OCI-LY1 (cell line): ENCODE data around the gene STARD5.

ENCODE experiments used
- EZH2 ChIP-seq: fragments of 200-600 bp; sonication (generic), shearing (Covaris generic); IDR thresholded peaks from 2 replicates; pipeline ENCODE4 v1.8.0; 2017; ENCODE audit warnings: borderline replicate concordance, mixed run types, mild to moderate bottlenecking, antibody characterized with exemption, low read length, moderate library complexity, mixed read lengths
- TF ChIP-seq, protein P1 (sequence below): fragments of 200-600 bp; sonication (generic), shearing (Covaris generic); IDR thresholded peaks from 2 replicates; pipeline ENCODE4 v1.5.1; 2017; ENCODE audit warnings: mild to moderate bottlenecking, antibody characterized with exemption, low read length, moderate library complexity, mixed read lengths

DNA sequence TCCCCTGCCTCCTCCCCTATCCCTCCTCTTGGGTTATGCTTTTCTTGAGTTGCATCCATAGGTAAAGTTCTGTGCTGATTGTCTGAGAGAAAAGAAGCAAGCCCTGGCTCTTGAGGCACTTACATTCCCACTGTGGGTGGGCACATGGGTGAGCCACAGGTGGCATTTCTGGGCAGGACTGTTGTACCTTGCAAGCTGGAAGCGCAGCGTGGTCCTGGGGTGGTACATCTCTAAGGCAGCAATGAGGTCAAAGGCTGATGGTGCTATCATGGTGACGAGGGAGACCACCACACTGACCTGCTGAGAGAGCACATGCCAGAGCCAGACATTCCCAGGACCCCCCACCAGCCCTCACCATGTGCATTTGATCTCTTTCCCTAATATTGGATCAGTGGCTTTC, 25.3 kb upstream of the STARD5 start:
- TF ChIP-seq, protein P1, sequence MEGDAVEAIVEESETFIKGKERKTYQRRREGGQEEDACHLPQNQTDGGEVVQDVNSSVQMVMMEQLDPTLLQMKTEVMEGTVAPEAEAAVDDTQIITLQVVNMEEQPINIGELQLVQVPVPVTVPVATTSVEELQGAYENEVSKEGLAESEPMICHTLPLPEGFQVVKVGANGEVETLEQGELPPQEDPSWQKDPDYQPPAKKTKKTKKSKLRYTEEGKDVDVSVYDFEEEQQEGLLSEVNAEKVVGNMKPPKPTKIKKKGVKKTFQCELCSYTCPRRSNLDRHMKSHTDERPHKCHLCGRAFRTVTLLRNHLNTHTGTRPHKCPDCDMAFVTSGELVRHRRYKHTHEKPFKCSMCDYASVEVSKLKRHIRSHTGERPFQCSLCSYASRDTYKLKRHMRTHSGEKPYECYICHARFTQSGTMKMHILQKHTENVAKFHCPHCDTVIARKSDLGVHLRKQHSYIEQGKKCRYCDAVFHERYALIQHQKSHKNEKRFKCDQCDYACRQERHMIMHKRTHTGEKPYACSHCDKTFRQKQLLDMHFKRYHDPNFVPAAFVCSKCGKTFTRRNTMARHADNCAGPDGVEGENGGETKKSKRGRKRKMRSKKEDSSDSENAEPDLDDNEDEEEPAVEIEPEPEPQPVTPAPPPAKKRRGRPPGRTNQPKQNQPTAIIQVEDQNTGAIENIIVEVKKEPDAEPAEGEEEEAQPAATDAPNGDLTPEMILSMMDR: no peak
- no peak for TF ChIP-seq EZH2
